ENCODE results near the gene TC2N. TPM values are rescaled to one million over a fixed set of nuclear protein-coding genes. Genes with fewer than 3 reads are reported as not detected.

TC2N gene
- total RNA-seq, 1 experiment from 2014 or later = 15.9 TPM

GRCh38 chr14:91829511-91829910, 37.8 kb downstream of the TC2N start:
- DNase-seq (ENCODE audit: low read depth, low spot score) (no peak), ATAC-seq (no peak)
- H3K27me3 ChIP-seq (ENCODE audit: insufficient read depth, low read length) = peaks cover 3% of the 10 kb centered on the region; the same call in 1 of the 2 replicates
- no peak overlapping the region for H3K4me2 ChIP-seq (ENCODE audit: low read length)
- H2AFZ ChIP-seq (ENCODE audit: low read depth, low read length, poor library complexity, severe bottlenecking) = no peak overlapping the region
- H3K9ac ChIP-seq (ENCODE audit: low read length) = no peak overlapping the region
- H3K9me2 ChIP-seq (ENCODE audit: insufficient read depth) = no peaks in the 10 kb centered on the region
- H3K4me3 ChIP-seq (replicated peaks in 1 of 2; ENCODE audit: low read depth in 1 of 2, low read length in 2 of 2) = no peak overlapping the region
- no peaks in the 10 kb centered on the region for H4K20me1 ChIP-seq (ENCODE audit: insufficient read depth)
- ChIA-PET CTCF (no interaction called here), RAD21 (ENCODE audit: low non-redundant PET in 1 of 2, low total read pairs in 2 of 2, uncharacterized antibody in 2 of 2, unreplicated experiment in 2 of 2) (no interaction called here), POLR2A (no interaction called here)
- no peaks in the 10 kb centered on the region for H3K36me3 ChIP-seq (ENCODE audit: control insufficient read depth in 1 of 2, insufficient read depth in 2 of 2, low read length in 2 of 2)
- intact Hi-C loops (cut with micrococcal nuclease) = no loop called here
- H3K27ac ChIP-seq (ENCODE audit: low read depth, low read length) = no peak overlapping the region
- no TSS peak for BruUV-seq (replicated peaks)
- H3K79me2 ChIP-seq (ENCODE audit: insufficient read depth, low read length) = no peaks in the 10 kb centered on the region
- no peak for TF ChIP-seq ATF3 (IDR thresholded peaks at IDR 0.05)
- no peak for TF ChIP-seq ZBTB33 (IDR thresholded peaks at IDR 0.05; ENCODE audit: extremely low read depth, insufficient replicate concordance, low read length)
- no peak for TF ChIP-seq REST (IDR thresholded peaks at IDR 0.05; ENCODE audit: low read depth)
- no peak for TF ChIP-seq CBX3 (IDR thresholded peaks at IDR 0.05; ENCODE audit: low read depth)
- no peaks in the 10 kb centered on the region for H3K4me1 ChIP-seq (ENCODE audit: control insufficient read depth in 1 of 2, insufficient read depth in 2 of 2, low read length in 2 of 2)
- 0 out of 4 replicates have a peak, but pooled peaks cover 0 to 3% of the 10 kb centered on the region in 2 experiments for H3K9me3 ChIP-seq (ENCODE audit: control insufficient read depth in 1 of 2, insufficient read depth in 1 of 2, low read depth in 1 of 2, low read length in 2 of 2)
